Common myeloid progenitor, CD34-positive (primary cell): Measurements from ENCODE around the gene SNRPD3.
A peak's percentile ranks its signal among the peaks of the same experiment; 100 is the strongest.

Experiments used
- CTCF ChIA-PET: fragments of 350-600 bp; sonication (Branson Sonifier 250); formaldehyde crosslinking; loops from one replicate; lab custom pipeline; 2021; ENCODE audit warnings: antibody characterized with exemption; lab: Charles Lee
- POLR2A ChIA-PET: fragments of 350-600 bp; sonication (Branson Sonifier 250); formaldehyde crosslinking; loops from one replicate; lab custom pipeline; 2021; ENCODE audit warnings: antibody characterized with exemption; lab: Charles Lee
- DNase-seq, 3 donors: peaks; one replicate each; pipeline versions ENCODE4 v3.0.0 to v3.0.0-alpha.2; 2013
- H3K27ac ChIP-seq, 2 experiments: 1 replicate in 1 of 2; 2 replicates in 1 of 2; pipeline ENCODE4 v1.7.0; 2013; ENCODE audit warnings: inconsistent platforms in 2 of 2, low read length in 2 of 2, mild to moderate bottlenecking in 2 of 2, low read depth in 1 of 2, moderate library complexity in 1 of 2; ENCODE audit not compliant: severe bottlenecking in 2 of 2, insufficient read depth in 1 of 2, poor library complexity in 1 of 2
- H3K27me3 ChIP-seq, 5 experiments: replicated peaks in 2 of 5; 1 replicate in 3 of 5; 2 replicates in 2 of 5; pipeline versions ENCODE4 v1.6.1 to v1.7.0; 2013; ENCODE audit warnings: low read length in 4 of 5, mild to moderate bottlenecking in 2 of 5, moderate library complexity in 2 of 5, inconsistent platforms in 1 of 5; ENCODE audit not compliant: insufficient read depth in 5 of 5, control insufficient read depth in 4 of 5
- H3K36me3 ChIP-seq, 4 experiments: 1 replicate in 2 of 4; 2 replicates in 2 of 4; pipeline versions ENCODE4 v1.6.1 to v1.7.0; 2013; ENCODE audit warnings: low read length in 3 of 4, control low read depth in 1 of 4, mild to moderate bottlenecking in 1 of 4; ENCODE audit not compliant: control insufficient read depth in 4 of 4, insufficient read depth in 4 of 4
- H3K4me1 ChIP-seq, 4 experiments: 1 replicate in 3 of 4; 2 replicates in 1 of 4; pipeline versions ENCODE4 v1.6.1 to v1.7.1; 2013; ENCODE audit warnings: low read length in 3 of 4, mild to moderate bottlenecking in 3 of 4, control low read depth in 1 of 4, inconsistent platforms in 1 of 4, moderate library complexity in 1 of 4; ENCODE audit not compliant: control insufficient read depth in 4 of 4, insufficient read depth in 4 of 4; ENCODE audit errors: control extremely low read depth in 1 of 4
- H3K4me3 ChIP-seq, 7 experiments: 1 replicate in 4 of 7; 2 replicates in 3 of 7; pipeline versions ENCODE4 v1.5.1 to v1.7.0; 2013; ENCODE audit warnings: mild to moderate bottlenecking in 7 of 7, low read length in 6 of 7, moderate library complexity in 6 of 7, inconsistent platforms in 2 of 7, low read depth in 2 of 7, control low read depth in 1 of 7; ENCODE audit not compliant: insufficient read depth in 4 of 7, control insufficient read depth in 1 of 7; ENCODE audit errors: extremely low read depth in 1 of 7
- H3K9me3 ChIP-seq, 5 experiments: 1 replicate in 4 of 5; 2 replicates in 1 of 5; pipeline versions ENCODE4 v1.6.1 to v1.7.1; 2013; ENCODE audit warnings: low read length in 4 of 5, mild to moderate bottlenecking in 2 of 5, inconsistent platforms in 1 of 5, low read depth in 1 of 5, moderate library complexity in 1 of 5; ENCODE audit not compliant: control insufficient read depth in 4 of 5, insufficient read depth in 2 of 5; ENCODE audit errors: control extremely low read depth in 1 of 5
- WGBS: methylation state at CpG from one replicate; pipeline ENCODE4 v1.1.5; 2013; ENCODE audit not compliant: insufficient coverage; 5-methylcytosine and 5-hydroxymethylcytosine counted together

SNRPD3 gene

DNA sequence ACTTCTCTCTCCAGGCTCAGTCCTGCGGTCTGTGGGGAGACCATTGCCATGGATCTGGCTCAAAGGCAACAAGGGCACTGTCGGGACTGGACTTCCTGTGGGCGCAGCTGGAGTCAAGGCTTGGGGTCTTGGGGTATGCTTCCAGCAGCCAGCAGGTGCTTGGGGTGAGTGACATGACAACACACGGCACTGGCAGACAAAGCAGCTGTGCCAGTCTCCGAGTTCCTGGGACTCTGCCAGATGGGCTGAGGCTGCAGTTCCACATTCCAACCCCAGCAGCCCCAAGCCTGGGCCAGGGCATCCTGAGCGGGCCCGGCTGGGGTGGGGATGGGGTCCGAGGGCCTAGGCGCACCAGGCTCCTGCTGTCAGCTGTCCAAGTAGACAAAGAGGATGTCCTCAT, 13.2 kb upstream of the SNRPD3 start:
- H3K36me3 ChIP-seq = peaks cover 11 to 73% (median 51%) of the 10 kb centered on the region in 4 experiments
- ChIA-PET CTCF (interaction anchor here (1.3 to 7.4 kb wide), 2 partner anchors 10 to 16 kb away, joined by 8 to 73 read pairs; no protein-coding TSS in a partner anchor), POLR2A (no interaction called here)
- WGBS = 66% methylated on average over 3 of the region's 9 CpGs
- peak overlapping the region in 1 of 2 experiments; percentile 49 for H3K27ac ChIP-seq
- DNase-seq = peak in 2 of 3 donors; percentile 61 to 65
- H3K4me1 ChIP-seq = peaks cover 0 to 24% (median 19%) of the 10 kb centered on the region in 4 experiments
- H3K4me3 ChIP-seq = no peak overlapping the region
- no peaks in the 10 kb centered on the region for H3K9me3 ChIP-seq
- no peaks in the 10 kb centered on the region for H3K27me3 ChIP-seq

- POLR2A ChIA-PET = no interaction called here
- H3K36me3 ChIP-seq = peaks cover 11 to 78% (median 56%) of the 10 kb centered on the region in 4 experiments
- no peaks in the 10 kb centered on the region for H3K27me3 ChIP-seq
- no peaks in the 10 kb centered on the region for H3K9me3 ChIP-seq
- CTCF ChIA-PET = interaction anchor here (7.4 kb wide), 1 partner anchor 16 kb away, joined by 73 read pairs; no protein-coding TSS in a partner anchor
- DNase-seq = no peak
- peak overlapping the region in 1 of 2 experiments; percentile 28 for H3K27ac ChIP-seq
- WGBS = 97% methylated on average over 5 of the region's 7 CpGs
- no peak overlapping the region for H3K4me3 ChIP-seq
- H3K4me1 ChIP-seq = peaks cover 0 to 24% (median 19%) of the 10 kb centered on the region in 4 experiments
These were observed 12.6 kb upstream of the SNRPD3 start for GRCh38 chr22:24543185-24543601.

DNA sequence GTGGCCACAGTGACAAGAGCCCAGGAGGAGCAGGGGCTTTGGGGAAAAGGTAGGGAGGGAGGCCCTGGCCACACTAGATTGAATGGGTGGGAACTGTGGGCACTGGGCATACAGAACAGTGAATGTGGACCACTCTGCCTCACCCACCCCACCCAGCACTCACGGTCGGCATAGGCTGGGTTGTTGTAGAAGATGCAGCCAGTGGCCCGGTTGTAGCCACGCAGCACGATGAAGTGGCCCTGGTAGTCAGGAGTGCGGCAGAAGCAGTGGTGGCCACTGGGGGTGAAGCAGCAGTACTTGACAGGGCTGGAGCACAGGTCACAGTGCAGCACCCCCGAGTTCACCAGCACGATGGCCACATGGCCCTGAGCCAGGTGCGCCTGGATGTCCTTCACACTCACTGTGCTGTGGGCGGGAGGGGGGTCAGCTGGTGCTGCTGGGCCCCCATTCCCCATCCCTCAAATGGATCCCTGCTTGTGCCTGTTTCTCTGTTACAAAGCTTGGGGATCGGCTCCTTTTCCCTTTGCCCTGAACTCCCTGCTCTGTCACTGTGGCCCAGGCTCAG, 12.0 kb upstream of the SNRPD3 start:
- peaks cover 11 to 84% (median 61%) of the 10 kb centered on the region in 4 experiments for H3K36me3 ChIP-seq
- no peak for DNase-seq
- H3K4me3 ChIP-seq = no peak overlapping the region
- peak overlapping the region in 1 of 2 experiments; percentile 28 for H3K27ac ChIP-seq
- POLR2A ChIA-PET = no interaction called here
- no peaks in the 10 kb centered on the region for H3K9me3 ChIP-seq
- CTCF ChIA-PET = interaction anchor here (1.3 to 1.8 kb wide), 2 partner anchors 13 to 18 kb away, joined by 4 to 6 read pairs; no protein-coding TSS in a partner anchor
- 99% methylated on average over 11 of the region's 11 CpGs for WGBS
- H3K27me3 ChIP-seq = no peaks in the 10 kb centered on the region
- peaks cover 0 to 24% (median 19%) of the 10 kb centered on the region in 4 experiments for H3K4me1 ChIP-seq

DNA sequence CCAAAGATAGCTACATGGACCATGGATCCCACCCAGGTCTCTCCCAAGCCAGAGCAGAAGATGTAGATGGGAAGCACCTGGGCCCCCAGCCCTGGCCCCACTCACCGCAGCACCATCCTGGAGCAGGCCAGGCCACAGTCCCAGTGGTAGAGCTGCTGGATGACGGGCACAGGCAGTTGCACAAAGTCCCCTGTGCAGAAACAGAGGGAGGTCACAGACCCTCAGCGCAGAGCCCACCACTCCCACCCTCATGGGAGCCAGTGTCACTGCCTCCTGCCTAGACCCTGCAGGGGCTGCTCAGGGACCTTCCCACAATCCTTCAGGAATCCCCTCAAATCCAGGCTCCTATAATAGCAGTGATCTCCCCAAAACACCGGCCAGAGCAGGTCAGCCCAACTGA, 7.0 kb upstream of the SNRPD3 start:
- H3K4me1 ChIP-seq = peaks cover 9 to 35% (median 29%) of the 10 kb centered on the region in 4 experiments
- no peak overlapping the region for H3K4me3 ChIP-seq
- H3K27ac ChIP-seq = no peak overlapping the region
- CTCF ChIA-PET = interaction anchor here (0.8 to 1.1 kb wide), 2 partner anchors 21 to 225 kb away, joined by 3 read pairs; no protein-coding TSS in a partner anchor
- POLR2A ChIA-PET = no interaction called here
- no peaks in the 10 kb centered on the region for H3K27me3 ChIP-seq
- no peak for DNase-seq
- H3K36me3 ChIP-seq = peaks cover 3 to 61% (median 42%) of the 10 kb centered on the region in 4 experiments
- 95% methylated on average over 4 of the region's 4 CpGs for WGBS
- no peaks in the 10 kb centered on the region for H3K9me3 ChIP-seq

DNA sequence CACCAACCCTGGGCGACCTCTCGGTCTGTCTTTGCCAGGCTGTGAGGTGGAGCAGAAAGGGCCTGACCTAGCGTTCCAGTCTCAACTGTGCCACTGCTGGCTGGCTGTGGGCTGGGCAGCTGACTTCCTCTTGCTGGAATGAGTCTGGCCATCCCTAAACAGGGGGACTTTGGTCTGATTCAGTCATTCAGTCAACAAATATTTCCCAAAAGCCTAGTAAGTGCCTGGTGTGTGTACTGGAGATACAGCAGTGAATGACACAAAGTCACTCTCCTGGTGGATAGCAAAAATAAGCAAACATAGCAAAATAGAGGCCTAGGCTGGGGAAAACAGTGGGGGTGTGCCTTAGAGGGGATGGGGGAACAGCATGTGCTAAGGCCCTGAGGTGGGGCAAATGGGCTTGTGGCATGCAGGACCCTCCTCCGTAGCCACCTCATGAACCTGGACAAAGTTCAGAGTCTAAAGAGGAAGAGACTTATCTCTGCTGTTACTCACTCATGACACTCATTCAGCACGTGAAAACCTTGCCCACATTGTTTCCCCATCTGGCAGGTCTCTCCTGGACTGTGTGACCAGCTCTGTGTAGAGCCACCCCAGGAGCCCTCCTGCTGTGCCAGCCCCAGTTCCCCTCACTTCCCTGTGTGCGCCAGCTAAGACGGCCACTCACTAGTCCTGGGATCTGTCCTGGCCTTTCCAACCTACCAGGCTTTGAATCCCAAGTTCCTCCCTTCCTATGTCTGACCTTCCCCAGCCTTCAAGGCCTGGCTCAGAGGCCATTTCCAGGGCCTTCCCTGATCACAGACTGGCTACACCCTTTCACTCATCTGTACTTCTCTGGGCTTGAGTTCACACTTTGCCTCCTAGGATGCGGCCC, 5.5 kb upstream of the SNRPD3 start:
- Histone ChIP-seq H3K4me3 (no peak overlapping the region), H3K27me3 (no peaks in the 10 kb centered on the region), H3K27ac (peak overlapping the region; percentile 27 to 47), H3K36me3 (peaks cover 2 to 46% (median 34%) of the 10 kb centered on the region in 4 experiments), H3K9me3 (no peaks in the 10 kb centered on the region), H3K4me1 (peaks cover 13 to 43% (median 35%) of the 10 kb centered on the region in 4 experiments)
- ChIA-PET CTCF (interaction anchor here (0.8 to 1.0 kb wide), 2 partner anchors 28 to 126 kb away, joined by 3 to 4 read pairs; no protein-coding TSS in a partner anchor), POLR2A (no interaction called here)
- 80% methylated on average over 8 of the region's 8 CpGs for whole genome bisulfite sequencing
- DNase-seq = peak in 2 of 3 donors; percentile 11 to 38

DNA sequence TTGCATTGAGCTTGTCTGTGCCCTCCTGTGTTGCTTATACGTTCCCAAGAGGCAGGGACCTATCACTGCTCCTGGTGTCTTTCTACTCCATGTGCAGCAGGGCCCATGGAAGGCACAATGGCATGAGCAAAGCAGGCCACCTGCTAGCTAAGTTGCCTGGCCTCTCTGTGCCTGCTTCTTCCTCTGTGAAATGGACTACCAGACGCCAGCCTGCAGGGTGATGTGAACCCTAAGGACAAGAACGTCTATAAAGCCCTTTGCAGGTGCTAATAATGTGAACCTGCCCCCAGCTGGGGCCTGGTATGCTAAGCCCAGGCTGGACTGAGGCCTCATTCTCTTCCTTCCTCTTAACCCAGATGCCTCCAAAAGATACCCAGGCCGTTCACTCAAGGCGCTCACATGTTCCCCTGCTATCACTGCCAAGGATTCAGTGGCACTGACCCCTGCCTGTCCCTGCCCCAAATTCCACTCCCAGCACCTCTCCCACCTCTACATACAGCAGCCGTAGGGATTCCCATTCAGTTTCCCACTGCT, 4.8 kb upstream of the SNRPD3 start:
- H3K4me3 ChIP-seq = peak overlapping the region in 1 of 7 experiments; percentile 5
- peak in 2 of 3 donors; percentile 40 to 60 for DNase-seq
- peaks cover 13 to 46% (median 37%) of the 10 kb centered on the region in 4 experiments for H3K4me1 ChIP-seq
- ChIA-PET CTCF (interaction anchor here (0.8 kb wide), 1 partner anchor 29 kb away, joined by 3 read pairs; no protein-coding TSS in a partner anchor), POLR2A (no interaction called here)
- H3K27me3 ChIP-seq = no peaks in the 10 kb centered on the region
- H3K9me3 ChIP-seq = no peaks in the 10 kb centered on the region
- 33% methylated on average over 5 of the region's 6 CpGs for WGBS
- H3K27ac ChIP-seq = peak overlapping the region; percentile 27 to 47
- peaks cover 2 to 45% (median 34%) of the 10 kb centered on the region in 4 experiments for H3K36me3 ChIP-seq
